Measurements from ENCODE around the gene FHIT. TPM values are rescaled to one million over a fixed set of nuclear protein-coding genes. Genes with fewer than 3 reads are reported as not detected.
"Not testable (repeated sequence)": the region's sequence is repeated elsewhere in the genome, so short reads cannot be mapped to it uniquely, and the experiment has no call there.

The FHIT gene
- total and polyA plus RNA-seq, 11 donors, result 4.2 to 26.8 (median 16.5) TPM

- WGBS, 4 donors, result 46 to 91% (median 57%) methylated on average over 2 of the region's 2 CpGs
- Histone ChIP-seq H3K9me3 (peaks cover 0 to 4% (median 0%) of the 10 kb centered on the region in 12 donors), H3K4me1 (no peaks in the 10 kb centered on the region), H3K27ac (no peak overlapping the region), H3K36me3 (no peaks in the 10 kb centered on the region), H3K27me3 (no peaks in the 10 kb centered on the region), H3K4me3 (no peak overlapping the region)
- TF ChIP-seq CTCF (IDR thresholded peaks at IDR 0.05) (no peak), POLR2A (IDR thresholded peaks at IDR 0.05) (no peak)
- intact Hi-C loops (cut with DNase I), result no loop called here
- no peak for DNase-seq
- no peak for ATAC-seq
Measured at GRCh38 chr3:60673123-60673522, 578.1 kb downstream of the FHIT start.

GRCh38 chr3:60672337-60672736 lies 578.9 kb downstream of the FHIT start:
- intact Hi-C loops (cut with DNase I); H3K27me3 ChIP-seq; H3K4me1 ChIP-seq; H3K36me3 ChIP-seq; DNase-seq; ATAC-seq; H3K4me3 ChIP-seq; H3K27ac ChIP-seq; H3K9me3 ChIP-seq: not testable (repeated sequence)
- WGBS, 4 donors, result 82 to 90% (median 84%) methylated on average over 5 of the region's 5 CpGs

- no peaks in the 10 kb centered on the region for H3K4me1 ChIP-seq
- no peak overlapping the region for H3K4me3 ChIP-seq
- H3K36me3 ChIP-seq, result no peaks in the 10 kb centered on the region
- WGBS, 4 donors, result 91 to 97% (median 94%) methylated on average over 1 of the region's 1 CpG
- DNase-seq, result no peak
- H3K27ac ChIP-seq, result no peak overlapping the region
- no peak for TF ChIP-seq CTCF (IDR thresholded peaks at IDR 0.05)
- no peak for TF ChIP-seq POLR2A (IDR thresholded peaks at IDR 0.05)
- intact Hi-C loops (cut with DNase I), result no loop called here
- no peaks in the 10 kb centered on the region for H3K27me3 ChIP-seq
- no peak for ATAC-seq
- H3K9me3 ChIP-seq, result peaks cover 0 to 17% (median 0%) of the 10 kb centered on the region in 12 donors
Measured at GRCh38 chr3:60669636-60670035, 581.6 kb downstream of the FHIT start.

- Histone ChIP-seq H3K36me3 (no peaks in the 10 kb centered on the region), H3K27me3 (no peaks in the 10 kb centered on the region), H3K4me1 (no peaks in the 10 kb centered on the region), H3K9me3 (peaks cover 0 to 47% (median 5%) of the 10 kb centered on the region in 12 donors), H3K4me3 (no peak overlapping the region), H3K27ac (no peak overlapping the region)
- TF ChIP-seq POLR2A (IDR thresholded peaks at IDR 0.05) (no peak), CTCF (IDR thresholded peaks at IDR 0.05) (no peak)
- DNase-seq, result no peak
- ATAC-seq, result no peak
- intact Hi-C loops (cut with DNase I), result no loop called here
- 66 to 84% (median 72%) methylated on average over 2 of the region's 2 CpGs for WGBS, 4 donors
Measured at GRCh38 chr3:60660026-60660425, 591.2 kb downstream of the FHIT start.

- TF ChIP-seq POLR2A (IDR thresholded peaks at IDR 0.05) (no peak), CTCF (IDR thresholded peaks at IDR 0.05) (no peak)
- ATAC-seq, result no peak
- no peak for DNase-seq
- 94 to 99% (median 97%) methylated on average over 1 of the region's 1 CpG for WGBS, 4 donors
- Histone ChIP-seq H3K27me3 (no peaks in the 10 kb centered on the region), H3K27ac (no peak overlapping the region), H3K4me1 (no peaks in the 10 kb centered on the region), H3K9me3 (peaks cover 0 to 43% (median 5%) of the 10 kb centered on the region in 12 donors), H3K4me3 (no peak overlapping the region), H3K36me3 (no peaks in the 10 kb centered on the region)
- intact Hi-C loops (cut with DNase I), result no loop called here
Measured at GRCh38 chr3:60659098-60659497, 592.2 kb downstream of the FHIT start.
